Ovary (tissue), 10 donors: ENCODE results near the gene TCP11L1. TPM values are rescaled to one million over a fixed set of nuclear protein-coding genes. Genes with fewer than 3 reads are reported as not detected.
A peak's percentile ranks its signal among the peaks of the same experiment; 100 is the strongest.

Experiments used
- DNase-seq, 5 donors: peaks; one replicate each; pipeline ENCODE4 v3.0.0-alpha.2; 2019 to 2020
- H3K27ac ChIP-seq, 2 donors: fragments of 200-600 bp; one replicate each; pipeline versions ENCODE4 v1.5.1 to v1.8.0; 2019 to 2022
- H3K27me3 ChIP-seq: fragments of 200-600 bp; one replicate; pipeline ENCODE4 v1.8.0; 2022
- H3K36me3 ChIP-seq: fragments of 200-600 bp; sonication (generic); one replicate; pipeline ENCODE4 v1.5.1; 2019
- H3K4me1 ChIP-seq: one replicate; pipeline ENCODE4 v1.8.1; 2013; ENCODE audit warnings: mild to moderate bottlenecking, moderate library complexity; ENCODE audit not compliant: insufficient read depth
- H3K4me3 ChIP-seq: fragments of 200-600 bp; sonication (generic); one replicate; pipeline ENCODE4 v1.5.1; 2017
- H3K9me3 ChIP-seq, 2 donors: fragments of 200-600 bp in 1 of 2; sonication (generic) in 1 of 2; one replicate each; pipeline versions ENCODE4 v1.5.1 to v1.8.1; 2013 to 2019; ENCODE audit warnings: mild to moderate bottlenecking in 1 of 2, moderate library complexity in 1 of 2
- CTCF ChIP-seq, 3 donors: fragments of 450-650 bp in 2 of 3; fragments of 200-600 bp in 1 of 3; IDR thresholded peaks; one replicate each; pipeline versions ENCODE4 v1.5.1 to v1.8.0; 2016 to 2022; ENCODE audit warnings: antibody characterized with exemption in 3 of 3, mild to moderate bottlenecking in 1 of 3
- EP300 ChIP-seq: sonication (generic); formaldehyde crosslinking; IDR thresholded peaks from one replicate; pipeline ENCODE4 v1.6.1; 2017; ENCODE audit warnings: antibody characterized with exemption
- POLR2A ChIP-seq: fragments of 450-650 bp; IDR thresholded peaks from one replicate; pipeline ENCODE4 v1.6.1; 2017; ENCODE audit warnings: antibody characterized with exemption, mild to moderate bottlenecking, moderate library complexity
- WGBS, 3 donors: extraction: QIAGEN DNeasy Blood & Tissue Kit in 1 of 3; methylation state at CpG; one replicate each; pipeline versions ENCODE4 v1.1.5 to v1.1.7; 2013 to 2017; 5-methylcytosine and 5-hydroxymethylcytosine counted together
- intact Hi-C, 4 donors: fragments of 100-400 bp; cut with DNase I; formaldehyde crosslinking; loops; one replicate each; pipeline versions ENCODE4 v1.11.0 to v1.15.1; 2022 to 2023
- long read RNA-seq, 3 donors: library from polyadenylated mRNA in 2 of 3; unstranded in 2 of 3; transcript quantifications; one replicate each; pipeline ENCODE4 v2.0.0 and lab custom pipeline, GENCODE V29; 2021 to 2026
- polyA plus RNA-seq, 2 donors: library from polyadenylated mRNA; stranded (reverse); fragments of 200-250 nt in 1 of 2; fragments of 350-450 nt in 1 of 2; fragmentation: Illumina TruSeq in 1 of 2; extraction: RNeasy Lipid Tissue Mini Kit (QIAGEN cat#74804) in 1 of 2; gene quantifications; one replicate each; pipeline ENCODE4 v1.2.3, GENCODE V29; 2013 to 2014
- total RNA-seq, 7 donors: library from RNA; depleted of rRNA in 2 of 7; stranded (reverse); fragments of >200 nt in 2 of 7; fragmentation: NEBNext Ultra II Directional in 3 of 7; extraction: Animal tissue kit (Norgen Biotek cat#: 25700) in 3 of 7; gene quantifications; one replicate each; pipeline versions ENCODE4 v1.1.0 to v1.2.4, GENCODE V29; 2016 to 2023
- donor health status: DM: no; HTN: no; CAD: no; lungs with moderate emphysema.
- donor health status: DM: no; HTN: no; CAD: no.
- donor health status: Bipolar disorder and iron deficiency.
- donor health status: DM: yes; HTN: yes; CAD: no.
- donor health status: DM: no; HTN: no; CAD: no.
- donor health status: DM: yes; HTN: yes; CAD: no.

The TCP11L1 gene
- total RNA-seq (10 to 100 TPM; 12.6 to 23.4 (median 14.3) TPM), polyA plus RNA-seq (10 to 100 TPM in 1 of 2 donors, 1 to 10 TPM in 1; 4.4 to 14.6 TPM)
- long read RNA-seq, donor 1, transcript TCP11L1-201 (10 exons, 2,817 nt), result major isoform, 15 of 32 reads
- long read RNA-seq, donor 1, partial matches to known transcripts, result 2 of 32 reads
- long read RNA-seq, donor 1, other reads (novel, unspliced or antisense), result 12 of 32 reads
- long read RNA-seq, donor 2, partial matches to known transcripts, result 116 of 127 reads
- long read RNA-seq, donor 2, other reads (novel, unspliced or antisense), result 8 of 127 reads
- long read RNA-seq, donor 3, partial matches to known transcripts, result 1 of 4 reads
- long read RNA-seq, donor 3, other reads (novel, unspliced or antisense), result 2 of 4 reads

- Histone ChIP-seq H3K36me3 (no peaks in the 10 kb centered on the region), H3K4me3 (peak within 1 kb of the TSS; percentile 71), H3K9me3 (no peaks in the 10 kb centered on the region), H3K27ac (peak within 1 kb of the TSS; percentile 98), H3K27me3 (no peaks in the 10 kb centered on the region), H3K4me1 (peaks cover 1% of the 10 kb centered on the region)
- intact Hi-C loops, result no loop called here
- no peak for TF ChIP-seq EP300
- TF ChIP-seq POLR2A, result peak; percentile 75
- WGBS, 3 donors, result 0% methylated on average over 37 to 84 of the region's 84 CpGs
- peak; percentile 93 to 97 (median 96) for DNase-seq
These were observed at the start of gene TCP11L1 for GRCh38 chr11:33039274-33040032. TCP11L1 (plus strand) TSS chr11:33039572; CDS start chr11:33043774, 4,202 bp downstream.

- DNase-seq, result no peak
- Histone ChIP-seq H3K4me1 (no peaks in the 10 kb centered on the region), H3K27me3 (no peaks in the 10 kb centered on the region), H3K36me3 (no peaks in the 10 kb centered on the region), H3K4me3 (no peak overlapping the region), H3K9me3 (peaks cover 0 to 3% of the 10 kb centered on the region in 2 donors), H3K27ac (no peak overlapping the region)
- intact Hi-C loops, result no loop called here
- no peak for TF ChIP-seq POLR2A
- no peak for TF ChIP-seq CTCF (IDR thresholded peaks at IDR 0.05)
- no peak for TF ChIP-seq EP300
- WGBS, 3 donors, result 0 to 98% (median 0%) methylated on average over 1 of the region's 1 CpG
These were observed 48.9 kb upstream of the TCP11L1 start for GRCh38 chr11:32990481-32990880.

- Histone ChIP-seq H3K27me3 (no peaks in the 10 kb centered on the region), H3K36me3 (no peaks in the 10 kb centered on the region), H3K9me3 (peaks cover 0 to 3% of the 10 kb centered on the region in 2 donors), H3K4me1 (no peaks in the 10 kb centered on the region), H3K4me3 (no peak overlapping the region), H3K27ac (no peak overlapping the region)
- WGBS, 3 donors, result 86 to 92% (median 88%) methylated on average over 3 of the region's 3 CpGs
- intact Hi-C loops, result no loop called here
- no peak for DNase-seq
- TF ChIP-seq EP300, result no peak
These were observed 47.9 kb upstream of the TCP11L1 start for GRCh38 chr11:32991427-32991826.

GRCh38 chr11:32991898-32992297 is 47.5 kb upstream of the TCP11L1 start:
- Histone ChIP-seq H3K4me1 (no peaks in the 10 kb centered on the region), H3K27me3 (no peaks in the 10 kb centered on the region), H3K9me3 (peaks cover 0 to 3% of the 10 kb centered on the region in 2 donors), H3K36me3 (no peaks in the 10 kb centered on the region), H3K4me3 (no peak overlapping the region), H3K27ac (no peak overlapping the region)
- intact Hi-C loops, result no loop called here
- TF ChIP-seq EP300 (no peak), POLR2A (no peak), CTCF (IDR thresholded peaks at IDR 0.05) (no peak)
- no peak for DNase-seq

- no peaks in the 10 kb centered on the region for H3K4me1 ChIP-seq
- intact Hi-C loops, result no loop called here
- no peak for TF ChIP-seq POLR2A
- TF ChIP-seq EP300, result no peak
- no peak for TF ChIP-seq CTCF (IDR thresholded peaks at IDR 0.05)
These were observed 39.2 kb upstream of the TCP11L1 start for GRCh38 chr11:33000181-33000580.

More at GRCh38 chr11:33000181-33000580, 39.2 kb upstream of the TCP11L1 start:
- no peak for DNase-seq
- H3K27ac ChIP-seq, result no peak overlapping the region
- H3K4me3 ChIP-seq, result no peak overlapping the region
- no peaks in the 10 kb centered on the region for H3K27me3 ChIP-seq
- no peaks in the 10 kb centered on the region for H3K9me3 ChIP-seq
- H3K36me3 ChIP-seq, result no peaks in the 10 kb centered on the region
